Measurements from ENCODE around the gene TSPO2. TPM values are rescaled to one million over a fixed set of nuclear protein-coding genes. Genes with fewer than 3 reads are reported as not detected.
A peak's percentile ranks its signal among the peaks of the same experiment; 100 is the strongest.

Gene TSPO2
- total and polyA plus RNA-seq, 2 of the 13 experiments (the other 11 are each of a cell fraction or from before 2014, with no cell fraction given): 0.55 TPM; not detected in 1

DNA sequence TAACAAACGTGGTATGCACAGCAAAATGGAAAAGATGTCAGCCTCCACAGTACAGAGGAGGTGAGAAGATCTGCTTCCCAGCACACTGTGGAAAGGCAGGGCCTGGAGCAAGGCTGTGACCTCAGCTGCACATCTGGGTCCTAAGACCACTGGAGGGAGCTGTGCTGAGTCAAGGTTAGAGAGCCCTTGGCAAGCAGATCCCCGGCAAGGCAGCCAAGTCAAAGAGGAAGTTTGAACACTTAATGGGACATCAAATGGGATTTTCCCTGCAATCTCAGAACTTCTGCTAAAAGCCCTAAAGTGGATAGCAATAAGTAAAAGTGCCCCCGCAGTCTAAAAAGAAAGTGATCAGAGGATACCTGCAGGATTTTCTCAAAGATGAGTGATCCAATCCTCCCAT is 42.7 kb upstream of the TSPO2 start (continued):
- TF ChIP-seq RBM39 (IDR thresholded peaks at IDR 0.05; ENCODE audit: low read depth, low read length, poor library complexity, severe bottlenecking) (no peak), ZNF841 (CRISPR knock-in tag; IDR thresholded peaks at IDR 0.05; ENCODE audit: borderline replicate concordance) (no peak), SRY (CRISPR knock-in tag; IDR thresholded peaks at IDR 0.05) (no peak), ZKSCAN8 (CRISPR knock-in tag; IDR thresholded peaks at IDR 0.05; ENCODE audit: borderline replicate concordance) (no peak), ZNF296 (CRISPR knock-in tag; conservative IDR thresholded peaks at IDR 0.05) (no peak), ZSCAN29 (CRISPR knock-in tag; conservative IDR thresholded peaks at IDR 0.05) (no peak), PCBP1 (IDR thresholded peaks at IDR 0.05; ENCODE audit: borderline replicate concordance, low read depth, low read length) (no peak), HIVEP1 (CRISPR knock-in tag; IDR thresholded peaks at IDR 0.05) (no peak), SMARCE1 (IDR thresholded peaks at IDR 0.05; ENCODE audit: borderline replicate concordance) (no peak), SATB2 (CRISPR knock-in tag; IDR thresholded peaks at IDR 0.05) (no peak)
- TF ChIP-seq, protein P1, sequence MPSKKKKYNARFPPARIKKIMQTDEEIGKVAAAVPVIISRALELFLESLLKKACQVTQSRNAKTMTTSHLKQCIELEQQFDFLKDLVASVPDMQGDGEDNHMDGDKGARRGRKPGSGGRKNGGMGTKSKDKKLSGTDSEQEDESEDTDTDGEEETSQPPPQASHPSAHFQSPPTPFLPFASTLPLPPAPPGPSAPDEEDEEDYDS (CRISPR knock-in tag; IDR thresholded peaks at IDR 0.05): no peak
- TF ChIP-seq, protein P2, sequence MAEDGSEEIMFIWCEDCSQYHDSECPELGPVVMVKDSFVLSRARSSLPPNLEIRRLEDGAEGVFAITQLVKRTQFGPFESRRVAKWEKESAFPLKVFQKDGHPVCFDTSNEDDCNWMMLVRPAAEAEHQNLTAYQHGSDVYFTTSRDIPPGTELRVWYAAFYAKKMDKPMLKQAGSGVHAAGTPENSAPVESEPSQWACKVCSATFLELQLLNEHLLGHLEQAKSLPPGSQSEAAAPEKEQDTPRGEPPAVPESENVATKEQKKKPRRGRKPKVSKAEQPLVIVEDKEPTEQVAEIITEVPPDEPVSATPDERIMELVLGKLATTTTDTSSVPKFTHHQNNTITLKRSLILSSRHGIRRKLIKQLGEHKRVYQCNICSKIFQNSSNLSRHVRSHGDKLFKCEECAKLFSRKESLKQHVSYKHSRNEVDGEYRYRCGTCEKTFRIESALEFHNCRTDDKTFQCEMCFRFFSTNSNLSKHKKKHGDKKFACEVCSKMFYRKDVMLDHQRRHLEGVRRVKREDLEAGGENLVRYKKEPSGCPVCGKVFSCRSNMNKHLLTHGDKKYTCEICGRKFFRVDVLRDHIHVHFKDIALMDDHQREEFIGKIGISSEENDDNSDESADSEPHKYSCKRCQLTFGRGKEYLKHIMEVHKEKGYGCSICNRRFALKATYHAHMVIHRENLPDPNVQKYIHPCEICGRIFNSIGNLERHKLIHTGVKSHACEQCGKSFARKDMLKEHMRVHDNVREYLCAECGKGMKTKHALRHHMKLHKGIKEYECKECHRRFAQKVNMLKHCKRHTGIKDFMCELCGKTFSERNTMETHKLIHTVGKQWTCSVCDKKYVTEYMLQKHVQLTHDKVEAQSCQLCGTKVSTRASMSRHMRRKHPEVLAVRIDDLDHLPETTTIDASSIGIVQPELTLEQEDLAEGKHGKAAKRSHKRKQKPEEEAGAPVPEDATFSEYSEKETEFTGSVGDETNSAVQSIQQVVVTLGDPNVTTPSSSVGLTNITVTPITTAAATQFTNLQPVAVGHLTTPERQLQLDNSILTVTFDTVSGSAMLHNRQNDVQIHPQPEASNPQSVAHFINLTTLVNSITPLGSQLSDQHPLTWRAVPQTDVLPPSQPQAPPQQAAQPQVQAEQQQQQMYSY (CRISPR knock-in tag; IDR thresholded peaks at IDR 0.05): no peak
- TF ChIP-seq, protein P3, sequence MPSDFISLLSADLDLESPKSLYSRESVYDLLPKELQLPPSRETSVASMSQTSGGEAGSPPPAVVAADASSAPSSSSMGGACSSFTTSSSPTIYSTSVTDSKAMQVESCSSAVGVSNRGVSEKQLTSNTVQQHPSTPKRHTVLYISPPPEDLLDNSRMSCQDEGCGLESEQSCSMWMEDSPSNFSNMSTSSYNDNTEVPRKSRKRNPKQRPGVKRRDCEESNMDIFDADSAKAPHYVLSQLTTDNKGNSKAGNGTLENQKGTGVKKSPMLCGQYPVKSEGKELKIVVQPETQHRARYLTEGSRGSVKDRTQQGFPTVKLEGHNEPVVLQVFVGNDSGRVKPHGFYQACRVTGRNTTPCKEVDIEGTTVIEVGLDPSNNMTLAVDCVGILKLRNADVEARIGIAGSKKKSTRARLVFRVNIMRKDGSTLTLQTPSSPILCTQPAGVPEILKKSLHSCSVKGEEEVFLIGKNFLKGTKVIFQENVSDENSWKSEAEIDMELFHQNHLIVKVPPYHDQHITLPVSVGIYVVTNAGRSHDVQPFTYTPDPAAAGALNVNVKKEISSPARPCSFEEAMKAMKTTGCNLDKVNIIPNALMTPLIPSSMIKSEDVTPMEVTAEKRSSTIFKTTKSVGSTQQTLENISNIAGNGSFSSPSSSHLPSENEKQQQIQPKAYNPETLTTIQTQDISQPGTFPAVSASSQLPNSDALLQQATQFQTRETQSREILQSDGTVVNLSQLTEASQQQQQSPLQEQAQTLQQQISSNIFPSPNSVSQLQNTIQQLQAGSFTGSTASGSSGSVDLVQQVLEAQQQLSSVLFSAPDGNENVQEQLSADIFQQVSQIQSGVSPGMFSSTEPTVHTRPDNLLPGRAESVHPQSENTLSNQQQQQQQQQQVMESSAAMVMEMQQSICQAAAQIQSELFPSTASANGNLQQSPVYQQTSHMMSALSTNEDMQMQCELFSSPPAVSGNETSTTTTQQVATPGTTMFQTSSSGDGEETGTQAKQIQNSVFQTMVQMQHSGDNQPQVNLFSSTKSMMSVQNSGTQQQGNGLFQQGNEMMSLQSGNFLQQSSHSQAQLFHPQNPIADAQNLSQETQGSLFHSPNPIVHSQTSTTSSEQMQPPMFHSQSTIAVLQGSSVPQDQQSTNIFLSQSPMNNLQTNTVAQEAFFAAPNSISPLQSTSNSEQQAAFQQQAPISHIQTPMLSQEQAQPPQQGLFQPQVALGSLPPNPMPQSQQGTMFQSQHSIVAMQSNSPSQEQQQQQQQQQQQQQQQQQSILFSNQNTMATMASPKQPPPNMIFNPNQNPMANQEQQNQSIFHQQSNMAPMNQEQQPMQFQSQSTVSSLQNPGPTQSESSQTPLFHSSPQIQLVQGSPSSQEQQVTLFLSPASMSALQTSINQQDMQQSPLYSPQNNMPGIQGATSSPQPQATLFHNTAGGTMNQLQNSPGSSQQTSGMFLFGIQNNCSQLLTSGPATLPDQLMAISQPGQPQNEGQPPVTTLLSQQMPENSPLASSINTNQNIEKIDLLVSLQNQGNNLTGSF (CRISPR knock-in tag; IDR thresholded peaks at IDR 0.05): no peak
- TF ChIP-seq, protein P4, sequence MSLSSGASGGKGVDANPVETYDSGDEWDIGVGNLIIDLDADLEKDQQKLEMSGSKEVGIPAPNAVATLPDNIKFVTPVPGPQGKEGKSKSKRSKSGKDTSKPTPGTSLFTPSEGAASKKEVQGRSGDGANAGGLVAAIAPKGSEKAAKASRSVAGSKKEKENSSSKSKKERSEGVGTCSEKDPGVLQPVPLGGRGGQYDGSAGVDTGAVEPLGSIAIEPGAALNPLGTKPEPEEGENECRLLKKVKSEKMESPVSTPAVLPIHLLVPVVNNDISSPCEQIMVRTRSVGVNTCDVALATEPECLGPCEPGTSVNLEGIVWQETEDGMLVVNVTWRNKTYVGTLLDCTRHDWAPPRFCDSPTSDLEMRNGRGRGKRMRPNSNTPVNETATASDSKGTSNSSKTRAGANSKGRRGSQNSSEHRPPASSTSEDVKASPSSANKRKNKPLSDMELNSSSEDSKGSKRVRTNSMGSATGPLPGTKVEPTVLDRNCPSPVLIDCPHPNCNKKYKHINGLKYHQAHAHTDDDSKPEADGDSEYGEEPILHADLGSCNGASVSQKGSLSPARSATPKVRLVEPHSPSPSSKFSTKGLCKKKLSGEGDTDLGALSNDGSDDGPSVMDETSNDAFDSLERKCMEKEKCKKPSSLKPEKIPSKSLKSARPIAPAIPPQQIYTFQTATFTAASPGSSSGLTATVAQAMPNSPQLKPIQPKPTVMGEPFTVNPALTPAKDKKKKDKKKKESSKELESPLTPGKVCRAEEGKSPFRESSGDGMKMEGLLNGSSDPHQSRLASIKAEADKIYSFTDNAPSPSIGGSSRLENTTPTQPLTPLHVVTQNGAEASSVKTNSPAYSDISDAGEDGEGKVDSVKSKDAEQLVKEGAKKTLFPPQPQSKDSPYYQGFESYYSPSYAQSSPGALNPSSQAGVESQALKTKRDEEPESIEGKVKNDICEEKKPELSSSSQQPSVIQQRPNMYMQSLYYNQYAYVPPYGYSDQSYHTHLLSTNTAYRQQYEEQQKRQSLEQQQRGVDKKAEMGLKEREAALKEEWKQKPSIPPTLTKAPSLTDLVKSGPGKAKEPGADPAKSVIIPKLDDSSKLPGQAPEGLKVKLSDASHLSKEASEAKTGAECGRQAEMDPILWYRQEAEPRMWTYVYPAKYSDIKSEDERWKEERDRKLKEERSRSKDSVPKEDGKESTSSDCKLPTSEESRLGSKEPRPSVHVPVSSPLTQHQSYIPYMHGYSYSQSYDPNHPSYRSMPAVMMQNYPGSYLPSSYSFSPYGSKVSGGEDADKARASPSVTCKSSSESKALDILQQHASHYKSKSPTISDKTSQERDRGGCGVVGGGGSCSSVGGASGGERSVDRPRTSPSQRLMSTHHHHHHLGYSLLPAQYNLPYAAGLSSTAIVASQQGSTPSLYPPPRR (CRISPR knock-in tag; IDR thresholded peaks at IDR 0.05; ENCODE audit: borderline replicate concordance): no peak
- TF ChIP-seq, protein P5, sequence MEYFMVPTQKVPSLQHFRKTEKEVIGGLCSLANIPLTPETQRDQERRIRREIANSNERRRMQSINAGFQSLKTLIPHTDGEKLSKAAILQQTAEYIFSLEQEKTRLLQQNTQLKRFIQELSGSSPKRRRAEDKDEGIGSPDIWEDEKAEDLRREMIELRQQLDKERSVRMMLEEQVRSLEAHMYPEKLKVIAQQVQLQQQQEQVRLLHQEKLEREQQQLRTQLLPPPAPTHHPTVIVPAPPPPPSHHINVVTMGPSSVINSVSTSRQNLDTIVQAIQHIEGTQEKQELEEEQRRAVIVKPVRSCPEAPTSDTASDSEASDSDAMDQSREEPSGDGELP (IDR thresholded peaks at IDR 0.05; ENCODE audit: borderline replicate concordance, low read depth): peak; percentile 60; the same call in 1 of the 2 replicates

Data from HepG2 (cell line).